GM21423 (cell line): ENCODE measurements around the gene C10orf88.

Experiments
- ATAC-seq: cut with Tn5 transposase; IDR thresholded peaks from one replicate; pipeline ENCODE4 v1.9.1; 2021; ENCODE audit warnings: mild to moderate bottlenecking, moderate library complexity; ENCODE audit not compliant: unreplicated experiment

The C10orf88 gene

GRCh38 chr10:122953902-122954730, at the start of gene C10orf88:
Gene C10orf88, minus strand, starts transcription at chr10:122954227. Its CDS starts 49 bp downstream, at chr10:122954178.
- peak; percentile 97 for ATAC-seq

- ATAC-seq, result no peak
Observed at GRCh38 chr10:123001370-123001769, 47.3 kb upstream of the C10orf88 start.

- ATAC-seq, result no peak
Observed at GRCh38 chr10:123000155-123000554, 46.1 kb upstream of the C10orf88 start.

- ATAC-seq, result no peak
Observed at GRCh38 chr10:122999347-122999746, 45.3 kb upstream of the C10orf88 start.

- ATAC-seq, result no peak
Observed at GRCh38 chr10:122998934-122999333, 44.9 kb upstream of the C10orf88 start.

- ATAC-seq, result no peak
Observed at GRCh38 chr10:122998360-122998917, 44.4 kb upstream of the C10orf88 start.

GRCh38 chr10:122997864-122998263, 43.8 kb upstream of the C10orf88 start:
- no peak for ATAC-seq

- ATAC-seq, result no peak
Observed at GRCh38 chr10:122995936-122996335, 41.9 kb upstream of the C10orf88 start.

- no peak for ATAC-seq
Observed at GRCh38 chr10:122993797-122994336, 39.8 kb upstream of the C10orf88 start.

- ATAC-seq, result no peak
Observed at GRCh38 chr10:122992031-122992585, 38.1 kb upstream of the C10orf88 start.

GRCh38 chr10:122990278-122990677, 36.3 kb upstream of the C10orf88 start:
- no peak for ATAC-seq

GRCh38 chr10:122988501-122988900, 34.5 kb upstream of the C10orf88 start:
- no peak for ATAC-seq

- ATAC-seq, result no peak
Observed at GRCh38 chr10:122986335-122986734, 32.3 kb upstream of the C10orf88 start.

- no peak for ATAC-seq
Observed at GRCh38 chr10:122984708-122985107, 30.7 kb upstream of the C10orf88 start.

GRCh38 chr10:122983898-122984297, 29.9 kb upstream of the C10orf88 start:
- no peak for ATAC-seq

- no peak for ATAC-seq
Observed at GRCh38 chr10:122981066-122981464, 27.0 kb upstream of the C10orf88 start.

- peak; percentile 98 for ATAC-seq
Observed at GRCh38 chr10:122980209-122981065, 26.4 kb upstream of the C10orf88 start, which contains the start of gene PSTK. Gene PSTK, plus strand, starts transcription at chr10:122980401. Its CDS starts 79 bp downstream, at chr10:122980480.

- no peak for ATAC-seq
Observed at GRCh38 chr10:122974543-122975064, 20.6 kb upstream of the C10orf88 start.

- ATAC-seq, result no peak
Observed at GRCh38 chr10:122974023-122974422, 20.0 kb upstream of the C10orf88 start.

- ATAC-seq, result no peak
Observed at GRCh38 chr10:122968698-122969097, 14.7 kb upstream of the C10orf88 start.
